OCI-LY7 (cell line): ENCODE results near the gene CACNA2D4. TPM values are rescaled to one million over a fixed set of nuclear protein-coding genes. Genes with fewer than 3 reads are reported as not detected.

ENCODE experiments used
- BruUV-seq: library from RNA; stranded (reverse); fragments of 400-500 nt; replicated peaks from 2 replicates; lab custom pipeline; 2021; lab: Mats Ljungman, UMichigan
- CTCF ChIA-PET: fragments of 300-600 bp; sonication (Branson Sonifier 250); formaldehyde crosslinking; loops from one replicate; lab custom pipeline; 2022; ENCODE audit warnings: antibody characterized with exemption; ENCODE audit not compliant: unreplicated experiment; lab: Charles Lee
- POLR2A ChIA-PET: fragments of 300-600 bp; sonication (Branson Sonifier 250); formaldehyde crosslinking; loops from one replicate; lab custom pipeline; 2022; ENCODE audit warnings: antibody characterized with exemption; lab: Charles Lee
- DNase-seq: peaks from one replicate; pipeline ENCODE4 v3.0.0-alpha.2; 2015; ENCODE audit warnings: low spot score
- H2AFZ ChIP-seq: fragments of 200-600 bp; sonication (generic), shearing (Covaris generic); 2 replicates; pipeline ENCODE4 v1.6.1; 2014; ENCODE audit warnings: mild to moderate bottlenecking, antibody characterized with exemption, low read length, moderate library complexity
- H3K27ac ChIP-seq: fragments of 200-600 bp; sonication (generic); 2 replicates; pipeline ENCODE4 v1.5.1; 2014; ENCODE audit warnings: mixed run types, low read depth, mild to moderate bottlenecking, moderate library complexity, low read length, inconsistent platforms; ENCODE audit not compliant: poor library complexity, severe bottlenecking
- H3K36me3 ChIP-seq: fragments of 200-600 bp; sonication (generic); 2 replicates; pipeline ENCODE4 v1.6.1; 2014; ENCODE audit warnings: mild to moderate bottlenecking, antibody characterized with exemption, low read length, moderate library complexity, mixed read lengths; ENCODE audit not compliant: insufficient read depth
- H3K4me1 ChIP-seq: fragments of 200-600 bp; sonication (generic); 2 replicates; pipeline ENCODE4 v1.5.1; 2014; ENCODE audit warnings: mild to moderate bottlenecking, low read length; ENCODE audit not compliant: insufficient read depth, poor library complexity, severe bottlenecking
- H3K4me2 ChIP-seq: fragments of 200-600 bp; sonication (generic); 2 replicates; pipeline ENCODE4 v1.6.1; 2014; ENCODE audit warnings: mild to moderate bottlenecking, low read length
- H3K4me3 ChIP-seq: fragments of 200-600 bp; sonication (generic); 2 replicates; pipeline ENCODE4 v1.5.1; 2014; ENCODE audit warnings: mild to moderate bottlenecking, low read depth, low read length; ENCODE audit not compliant: poor library complexity, severe bottlenecking
- H3K79me2 ChIP-seq: fragments of 200-600 bp; sonication (generic); 2 replicates; pipeline ENCODE4 v1.6.1; 2016; ENCODE audit warnings: low read depth, mild to moderate bottlenecking, low read length, moderate library complexity, mixed read lengths; ENCODE audit not compliant: insufficient read depth
- H3K9me2 ChIP-seq: fragments of 200-600 bp; sonication (generic); 2 replicates; pipeline ENCODE4 v1.6.1; 2016; ENCODE audit warnings: mild to moderate bottlenecking, low read length, mixed read lengths; ENCODE audit not compliant: insufficient read depth
- H3K9me3 ChIP-seq: fragments of 200-600 bp; sonication (generic); 2 replicates; pipeline ENCODE4 v1.6.1; 2014; ENCODE audit warnings: mild to moderate bottlenecking, mixed run types, low read length, mixed read lengths
- H4K20me1 ChIP-seq: fragments of 200-600 bp; sonication (generic); 2 replicates; pipeline ENCODE4 v1.6.1; 2014; ENCODE audit warnings: mild to moderate bottlenecking, antibody characterized with exemption, low read length, moderate library complexity, mixed read lengths; ENCODE audit not compliant: insufficient read depth
- EZH2phosphoT487 ChIP-seq: fragments of 200-600 bp; sonication (generic); IDR thresholded peaks from 2 replicates; pipeline ENCODE4 v1.6.1; 2018; ENCODE audit warnings: low read depth, borderline replicate concordance, mild to moderate bottlenecking, mixed run types, antibody characterized with exemption, low read length, moderate library complexity, mixed read lengths
- intact Hi-C: fragments of 100-400 bp; cut with micrococcal nuclease; formaldehyde crosslinking; loops from one replicate; pipeline ENCODE4 v1.10.0; 2022; ENCODE audit not compliant: unreplicated experiment
- total RNA-seq, 2 experiments: library from RNA; depleted of rRNA in 1 of 2; stranded (reverse); fragments of >200 nt in 1 of 2; shearing (Covaris generic) in 1 of 2; gene quantifications; 2 replicates each; pipeline ENCODE4 v1.2.3, GENCODE V29; 2014 to 2022
- TF ChIP-seq, protein P1 (sequence below): fragments of 200-600 bp; sonication (generic); conservative IDR thresholded peaks from 2 replicates; pipeline ENCODE4 v1.5.1; 2014; ENCODE audit warnings: mild to moderate bottlenecking, antibody characterized with exemption, low read length, moderate library complexity, mixed read lengths

Gene CACNA2D4
- total RNA-seq, 2 experiments from 2014 or later, result 0.13 TPM; not detected in 1

GRCh38 chr12:1920971-1921370 lies 2.5 kb upstream of the CACNA2D4 start:
- no peaks in the 10 kb centered on the region for H3K9me2 ChIP-seq
- CTCF ChIA-PET, result no interaction called here
- no peaks in the 10 kb centered on the region for H3K9me3 ChIP-seq
- no peak for DNase-seq
- no peak overlapping the region for H3K27ac ChIP-seq
- H3K79me2 ChIP-seq, result no peaks in the 10 kb centered on the region
- H3K4me2 ChIP-seq, result no peak overlapping the region
- no TSS peak for BruUV-seq
- intact Hi-C loops, result no loop called here
- POLR2A ChIA-PET, result interaction anchor here (0.7 kb wide), 1 partner anchor 121 kb away, joined by 3 read pairs; no protein-coding TSS in a partner anchor
- H3K4me3 ChIP-seq, result no peak overlapping the region
- TF ChIP-seq, protein P1, sequence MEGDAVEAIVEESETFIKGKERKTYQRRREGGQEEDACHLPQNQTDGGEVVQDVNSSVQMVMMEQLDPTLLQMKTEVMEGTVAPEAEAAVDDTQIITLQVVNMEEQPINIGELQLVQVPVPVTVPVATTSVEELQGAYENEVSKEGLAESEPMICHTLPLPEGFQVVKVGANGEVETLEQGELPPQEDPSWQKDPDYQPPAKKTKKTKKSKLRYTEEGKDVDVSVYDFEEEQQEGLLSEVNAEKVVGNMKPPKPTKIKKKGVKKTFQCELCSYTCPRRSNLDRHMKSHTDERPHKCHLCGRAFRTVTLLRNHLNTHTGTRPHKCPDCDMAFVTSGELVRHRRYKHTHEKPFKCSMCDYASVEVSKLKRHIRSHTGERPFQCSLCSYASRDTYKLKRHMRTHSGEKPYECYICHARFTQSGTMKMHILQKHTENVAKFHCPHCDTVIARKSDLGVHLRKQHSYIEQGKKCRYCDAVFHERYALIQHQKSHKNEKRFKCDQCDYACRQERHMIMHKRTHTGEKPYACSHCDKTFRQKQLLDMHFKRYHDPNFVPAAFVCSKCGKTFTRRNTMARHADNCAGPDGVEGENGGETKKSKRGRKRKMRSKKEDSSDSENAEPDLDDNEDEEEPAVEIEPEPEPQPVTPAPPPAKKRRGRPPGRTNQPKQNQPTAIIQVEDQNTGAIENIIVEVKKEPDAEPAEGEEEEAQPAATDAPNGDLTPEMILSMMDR, result no peak
- TF ChIP-seq EZH2phosphoT487, result no peak
- no peaks in the 10 kb centered on the region for H4K20me1 ChIP-seq
- H3K4me1 ChIP-seq, result peaks cover 11% of the 10 kb centered on the region
- H2AFZ ChIP-seq, result no peak overlapping the region
- H3K36me3 ChIP-seq, result no peaks in the 10 kb centered on the region

DNA sequence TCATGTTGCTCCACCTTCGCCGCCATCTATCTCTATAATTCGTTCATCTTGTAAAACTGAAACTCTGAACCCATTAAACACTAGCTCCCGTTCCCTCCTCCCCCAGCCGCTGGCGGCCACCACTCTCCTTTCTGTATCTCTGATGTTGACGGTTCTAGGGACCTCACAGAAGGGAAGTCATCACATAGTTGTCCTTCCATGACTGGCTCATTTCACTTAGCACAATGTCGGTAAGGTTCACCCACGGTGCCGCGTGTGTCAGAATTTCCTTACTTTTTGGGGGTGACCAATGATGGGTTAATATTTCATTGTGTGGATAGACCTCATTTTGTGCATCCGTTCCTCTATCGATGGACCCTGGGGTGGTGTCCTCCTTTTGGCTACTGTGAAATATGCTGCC lies 2.0 kb upstream of the CACNA2D4 start:
- no peak overlapping the region for H3K4me2 ChIP-seq
- no peaks in the 10 kb centered on the region for H3K9me2 ChIP-seq
- no TSS peak for BruUV-seq
- no peak overlapping the region for H3K27ac ChIP-seq
- no peak overlapping the region for H2AFZ ChIP-seq
- H3K36me3 ChIP-seq, result no peaks in the 10 kb centered on the region
- H3K4me3 ChIP-seq, result no peak overlapping the region
- intact Hi-C loops, result no loop called here
- peaks cover 17% of the 10 kb centered on the region for H3K4me1 ChIP-seq
- H4K20me1 ChIP-seq, result no peaks in the 10 kb centered on the region
- CTCF ChIA-PET, result no interaction called here
- POLR2A ChIA-PET, result no interaction called here
- H3K9me3 ChIP-seq, result no peaks in the 10 kb centered on the region
- no peak for TF ChIP-seq EZH2phosphoT487
- TF ChIP-seq, protein P1, result no peak
- no peak for DNase-seq
- no peaks in the 10 kb centered on the region for H3K79me2 ChIP-seq

GRCh38 chr12:1919763-1920162 lies 1.3 kb upstream of the CACNA2D4 start:
- intact Hi-C loops, result no loop called here
- H2AFZ ChIP-seq, result no peak overlapping the region
- H3K36me3 ChIP-seq, result no peaks in the 10 kb centered on the region
- DNase-seq, result no peak
- H3K9me3 ChIP-seq, result no peaks in the 10 kb centered on the region
- H3K4me1 ChIP-seq, result peaks cover 13% of the 10 kb centered on the region
- H3K4me3 ChIP-seq, result no peak overlapping the region
- TF ChIP-seq, protein P1, result no peak
- TF ChIP-seq EZH2phosphoT487, result no peak
- POLR2A ChIA-PET, result no interaction called here
- H3K4me2 ChIP-seq, result no peak overlapping the region
- no TSS peak for BruUV-seq
- no peak overlapping the region for H3K27ac ChIP-seq
- CTCF ChIA-PET, result no interaction called here
- no peaks in the 10 kb centered on the region for H3K9me2 ChIP-seq
- no peaks in the 10 kb centered on the region for H4K20me1 ChIP-seq
- H3K79me2 ChIP-seq, result no peaks in the 10 kb centered on the region
